A549 (cell line): ENCODE data around the gene ESYT1.
A peak's percentile ranks its signal among the peaks of the same experiment; 100 is the strongest.

Experiments used
- CHD4 ChIP-seq: fragments of 200-600 bp; sonication (generic); IDR thresholded peaks from 2 replicates; pipeline ENCODE4 v1.6.1; 2016; ENCODE audit warnings: antibody characterized with exemption, mild to moderate bottlenecking, borderline replicate concordance
- HDAC2 ChIP-seq: fragments of 200-600 bp; sonication (generic); IDR thresholded peaks from 2 replicates; pipeline ENCODE4 v1.6.1; 2016
- HMGXB4 ChIP-seq: fragments of 250-450 bp; sonication (Bioruptor Pico); IDR thresholded peaks from 2 replicates; pipeline ENCODE4 v1.5.0; 2021; ENCODE audit warnings: mild to moderate bottlenecking, moderate library complexity, borderline replicate concordance
- HOXA7 ChIP-seq: fragments of 250-450 bp; sonication (Bioruptor Pico); IDR thresholded peaks from 2 replicates; pipeline ENCODE4 v1.5.0; 2020; ENCODE audit warnings: mild to moderate bottlenecking, moderate library complexity
- MYC ChIP-seq: IDR thresholded peaks from 2 replicates; pipeline ENCODE4 v1.6.1; 2012; ENCODE audit warnings: mild to moderate bottlenecking, inconsistent platforms, low read length, improper control_type of control experiment, borderline replicate concordance
- TF ChIP-seq, protein P1 (sequence below): fragments of >200 bp; sonication (Bioruptor Twin); formaldehyde crosslinking; IDR thresholded peaks from 3 replicates; pipeline ENCODE4 v1.5.1; 2016

GRCh38 chr12:56193025-56193578 lies 65.0 kb downstream of the ESYT1 start:
- TF ChIP-seq HMGXB4 (CRISPR knock-in tag) = no peak
- no peak for TF ChIP-seq CHD4
- TF ChIP-seq, protein P1, sequence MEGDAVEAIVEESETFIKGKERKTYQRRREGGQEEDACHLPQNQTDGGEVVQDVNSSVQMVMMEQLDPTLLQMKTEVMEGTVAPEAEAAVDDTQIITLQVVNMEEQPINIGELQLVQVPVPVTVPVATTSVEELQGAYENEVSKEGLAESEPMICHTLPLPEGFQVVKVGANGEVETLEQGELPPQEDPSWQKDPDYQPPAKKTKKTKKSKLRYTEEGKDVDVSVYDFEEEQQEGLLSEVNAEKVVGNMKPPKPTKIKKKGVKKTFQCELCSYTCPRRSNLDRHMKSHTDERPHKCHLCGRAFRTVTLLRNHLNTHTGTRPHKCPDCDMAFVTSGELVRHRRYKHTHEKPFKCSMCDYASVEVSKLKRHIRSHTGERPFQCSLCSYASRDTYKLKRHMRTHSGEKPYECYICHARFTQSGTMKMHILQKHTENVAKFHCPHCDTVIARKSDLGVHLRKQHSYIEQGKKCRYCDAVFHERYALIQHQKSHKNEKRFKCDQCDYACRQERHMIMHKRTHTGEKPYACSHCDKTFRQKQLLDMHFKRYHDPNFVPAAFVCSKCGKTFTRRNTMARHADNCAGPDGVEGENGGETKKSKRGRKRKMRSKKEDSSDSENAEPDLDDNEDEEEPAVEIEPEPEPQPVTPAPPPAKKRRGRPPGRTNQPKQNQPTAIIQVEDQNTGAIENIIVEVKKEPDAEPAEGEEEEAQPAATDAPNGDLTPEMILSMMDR = peak; percentile 93
- TF ChIP-seq HDAC2 = no peak
- TF ChIP-seq MYC = no peak
- no peak for TF ChIP-seq HOXA7 (CRISPR knock-in tag)
